Small intestine (tissue), 7 donors: Measurements from ENCODE around the gene SLC35E2B. TPM values are rescaled to one million over a fixed set of nuclear protein-coding genes. Genes with fewer than 3 reads are reported as not detected.

Source experiments
- DNase-seq, 2 donors: peaks; one replicate each; pipeline versions ENCODE4 v3.0.0 to v3.0.0-alpha.2; 2013
- FAIRE-seq: peaks from 2 replicates; lab custom pipeline; 2012; peaks lifted over from hg19 to GRCh38; lab: Jason Lieb, UNC
- H3K27ac ChIP-seq, 3 donors: one replicate each; pipeline ENCODE4 v1.5.1; 2013; ENCODE audit warnings: low read length in 2 of 3, mild to moderate bottlenecking in 2 of 3, control low read depth in 1 of 3, inconsistent platforms in 1 of 3, low read depth in 1 of 3, moderate library complexity in 1 of 3
- H3K27me3 ChIP-seq, 3 donors: one replicate each; pipeline ENCODE4 v1.6.1; 2013; ENCODE audit warnings: low read length in 3 of 3, inconsistent platforms in 1 of 3; ENCODE audit not compliant: control insufficient read depth in 3 of 3, insufficient read depth in 3 of 3
- H3K36me3 ChIP-seq, 3 donors: one replicate each; pipeline ENCODE4 v1.6.1; 2013; ENCODE audit warnings: low read length in 3 of 3, inconsistent platforms in 1 of 3, low read depth in 1 of 3, mild to moderate bottlenecking in 1 of 3, moderate library complexity in 1 of 3; ENCODE audit not compliant: control insufficient read depth in 3 of 3, insufficient read depth in 2 of 3
- H3K4me1 ChIP-seq, 3 donors: one replicate each; pipeline ENCODE4 v1.6.1; 2013; ENCODE audit warnings: low read length in 2 of 3, inconsistent platforms in 1 of 3, low read depth in 1 of 3, mild to moderate bottlenecking in 1 of 3, moderate library complexity in 1 of 3; ENCODE audit not compliant: control insufficient read depth in 3 of 3, insufficient read depth in 2 of 3
- H3K4me3 ChIP-seq, 3 donors: one replicate each; pipeline ENCODE4 v1.5.1; 2013; ENCODE audit warnings: low read length in 3 of 3, control low read depth in 1 of 3, inconsistent platforms in 1 of 3, low read depth in 1 of 3, mild to moderate bottlenecking in 1 of 3, moderate library complexity in 1 of 3
- H3K9me3 ChIP-seq, 2 donors: one replicate each; pipeline ENCODE4 v1.6.1; 2013; ENCODE audit warnings: low read depth in 1 of 2, low read length in 1 of 2; ENCODE audit not compliant: control insufficient read depth in 2 of 2, insufficient read depth in 1 of 2
- WGBS, 3 donors: extraction: QIAGEN DNeasy Blood & Tissue Kit; methylation state at CpG; one replicate each; pipeline ENCODE4 v1.1.7; 2013; 5-methylcytosine and 5-hydroxymethylcytosine counted together
- polyA plus RNA-seq, 4 donors: library from polyadenylated mRNA; stranded (reverse) in 3 of 4; unstranded in 1 of 4; fragments of 200-250 nt in 3 of 4; fragments of 120-200 nt in 1 of 4; gene quantifications; one replicate each; pipeline versions ENCODE4 v1.2.1 to v1.2.3, GENCODE V29; 2013
- donor health status: healthy with polysubstance abuse.
- donor health status: control.
- donor health status: control.
- donor health status: Bipolar disorder and iron deficiency.
- donor health status: healthy.

SLC35E2B gene
- polyA plus RNA-seq, 4 donors, result 21.6 to 43.0 (median 34.0) TPM

- H3K27me3 ChIP-seq, result no peaks in the 10 kb centered on the region
- H3K36me3 ChIP-seq, result peaks cover 0 to 76% (median 0%) of the 10 kb centered on the region in 3 donors
- H3K27ac ChIP-seq, result no peak overlapping the region
- 94 to 98% (median 95%) methylated on average over 24 to 33 of the region's 33 CpGs for WGBS, 3 donors
- H3K4me1 ChIP-seq, result no peaks in the 10 kb centered on the region
- H3K4me3 ChIP-seq, result no peak overlapping the region
- DNase-seq, result no peak
- FAIRE-seq, result no peak
- H3K9me3 ChIP-seq, result no peaks in the 10 kb centered on the region
Measured at GRCh38 chr1:1623181-1623630, 69.4 kb downstream of the SLC35E2B start.

- Histone ChIP-seq H3K4me1 (no peaks in the 10 kb centered on the region), H3K27me3 (no peaks in the 10 kb centered on the region), H3K4me3 (no peak overlapping the region), H3K27ac (no peak overlapping the region), H3K9me3 (no peaks in the 10 kb centered on the region), H3K36me3 (peaks cover 0 to 76% (median 0%) of the 10 kb centered on the region in 3 donors)
- DNase-seq (no peak), FAIRE-seq (no peak)
- WGBS, 3 donors, result 90 to 93% (median 91%) methylated on average over 17 of the region's 17 CpGs
Measured at GRCh38 chr1:1622788-1623094, 69.9 kb downstream of the SLC35E2B start.

GRCh38 chr1:1622010-1622787 lies 70.4 kb downstream of the SLC35E2B start:
- FAIRE-seq, result no peak
- Histone ChIP-seq H3K4me1 (no peaks in the 10 kb centered on the region), H3K36me3 (peaks cover 0 to 78% (median 0%) of the 10 kb centered on the region in 3 donors), H3K9me3 (no peaks in the 10 kb centered on the region), H3K4me3 (no peak overlapping the region), H3K27ac (no peak overlapping the region), H3K27me3 (no peaks in the 10 kb centered on the region)
- DNase-seq, result no peak
- WGBS, 3 donors, result 80 to 90% (median 87%) methylated on average over 20 to 21 of the region's 21 CpGs

GRCh38 chr1:1621173-1622009 lies 71.2 kb downstream of the SLC35E2B start:
- Histone ChIP-seq H3K27me3 (no peaks in the 10 kb centered on the region), H3K4me1 (peaks cover 0 to 7% (median 5%) of the 10 kb centered on the region in 3 donors), H3K4me3 (no peak overlapping the region), H3K27ac (no peak overlapping the region), H3K36me3 (peaks cover 0 to 74% (median 0%) of the 10 kb centered on the region in 3 donors), H3K9me3 (no peaks in the 10 kb centered on the region)
- WGBS, 3 donors, result 87 to 94% (median 92%) methylated on average over 28 to 31 of the region's 31 CpGs
- FAIRE-seq (no peak), DNase-seq (no peak)

- no peaks in the 10 kb centered on the region for H3K9me3 ChIP-seq
Measured at GRCh38 chr1:1620433-1621139, 72.0 kb downstream of the SLC35E2B start.

DNA sequence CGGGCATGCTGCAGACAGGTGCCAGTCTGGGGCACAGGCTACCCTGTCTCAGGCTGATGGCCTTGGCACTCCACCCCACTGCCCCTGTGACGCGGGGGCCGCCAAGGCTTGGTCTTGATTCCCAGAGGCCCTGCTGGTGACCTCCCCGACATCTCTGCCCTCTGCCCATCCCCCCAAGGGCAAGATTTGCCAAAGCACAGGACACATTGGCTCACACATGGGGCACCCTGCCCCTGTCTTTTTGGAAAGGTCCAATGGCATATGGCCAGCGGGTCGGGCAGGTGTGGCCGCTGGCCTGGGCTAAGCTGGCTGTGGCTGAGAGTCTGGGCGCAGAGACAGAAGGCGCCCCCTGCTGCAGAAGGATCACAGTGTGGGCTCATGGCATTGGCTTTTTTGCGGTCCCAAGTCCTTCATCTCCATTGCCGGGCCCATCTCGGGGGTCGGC lies 72.7 kb downstream of the SLC35E2B start:
- WGBS, 3 donors, result 69 to 80% (median 75%) methylated on average over 12 to 14 of the region's 14 CpGs
- H3K36me3 ChIP-seq, result peaks cover 0 to 62% (median 0%) of the 10 kb centered on the region in 3 donors
- no peak for DNase-seq

More at GRCh38 chr1:1620433-1621139, 72.0 kb downstream of the SLC35E2B start:
- DNase-seq (no peak), FAIRE-seq (no peak)
- Histone ChIP-seq H3K27ac (no peak overlapping the region), H3K36me3 (peaks cover 0 to 69% (median 0%) of the 10 kb centered on the region in 3 donors), H3K4me1 (peaks cover 0 to 8% (median 5%) of the 10 kb centered on the region in 3 donors), H3K27me3 (no peaks in the 10 kb centered on the region), H3K4me3 (no peak overlapping the region)
- 92 to 94% (median 92%) methylated on average over 16 of the region's 16 CpGs for WGBS, 3 donors

DNA sequence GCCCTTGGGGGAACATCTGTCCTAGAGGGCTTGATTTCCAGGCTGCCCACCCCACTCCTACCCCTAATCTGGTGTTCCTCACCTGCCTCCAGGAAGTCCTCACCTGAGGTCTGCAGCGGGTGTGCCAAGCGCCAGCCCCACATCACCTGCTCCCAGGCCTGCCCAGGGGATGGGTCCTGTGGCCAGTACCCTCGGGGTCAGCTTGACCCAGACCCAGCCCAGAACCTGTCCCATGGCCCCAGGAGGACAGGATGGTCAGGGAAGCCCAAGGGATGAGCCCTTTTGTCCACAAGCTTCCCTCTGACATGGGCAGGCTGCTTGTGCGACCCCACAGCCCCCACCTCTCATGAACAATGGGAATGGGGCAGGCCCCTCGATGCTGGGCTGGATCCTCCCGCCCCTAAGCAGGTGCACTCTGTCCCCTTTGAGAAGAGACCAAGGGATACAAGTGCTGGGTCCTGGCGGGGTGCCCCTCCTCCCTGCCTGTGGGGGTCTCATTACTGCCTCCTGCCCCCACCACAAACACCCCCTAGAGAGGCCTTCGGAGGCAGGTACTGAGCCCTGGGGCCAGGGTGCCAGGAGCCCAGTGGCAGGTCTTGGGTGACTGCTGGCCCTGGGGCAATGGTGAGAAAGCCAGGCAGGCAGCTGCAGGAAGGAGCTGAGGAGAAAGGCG lies 74.1 kb downstream of the SLC35E2B start:
- Histone ChIP-seq H3K36me3 (peaks cover 0 to 48% (median 0%) of the 10 kb centered on the region in 3 donors), H3K27ac (no peak overlapping the region), H3K4me1 (peaks cover 0 to 11% (median 5%) of the 10 kb centered on the region in 3 donors), H3K9me3 (no peaks in the 10 kb centered on the region), H3K27me3 (no peaks in the 10 kb centered on the region), H3K4me3 (no peak overlapping the region)
- FAIRE-seq (no peak), DNase-seq (no peak)
- WGBS, 3 donors, result 90 to 92% (median 91%) methylated on average over 9 of the region's 9 CpGs

More for the DNA sequence above, 72.7 kb downstream of the SLC35E2B start:
- no peak for FAIRE-seq
- Histone ChIP-seq H3K4me3 (no peak overlapping the region), H3K27ac (no peak overlapping the region), H3K9me3 (no peaks in the 10 kb centered on the region), H3K27me3 (no peaks in the 10 kb centered on the region), H3K4me1 (peaks cover 0 to 8% (median 5%) of the 10 kb centered on the region in 3 donors)
